Stimulated activated CD4-positive, alpha-beta T cell treated with anti-CD3 and anti-CD28 coated beads, Interleukin-12 subunit alpha, Interleukin-12 subunit beta, amount 100 ng/mL, for 24 hours (primary cell): ENCODE data around the gene ALOX15B.

Experiments used
- DNase-seq, 2 experiments: peaks; one replicate each; pipeline ENCODE4 v3.0.0-alpha.2; 2020; ENCODE audit warnings: low read depth in 2 of 2

ALOX15B gene

DNA sequence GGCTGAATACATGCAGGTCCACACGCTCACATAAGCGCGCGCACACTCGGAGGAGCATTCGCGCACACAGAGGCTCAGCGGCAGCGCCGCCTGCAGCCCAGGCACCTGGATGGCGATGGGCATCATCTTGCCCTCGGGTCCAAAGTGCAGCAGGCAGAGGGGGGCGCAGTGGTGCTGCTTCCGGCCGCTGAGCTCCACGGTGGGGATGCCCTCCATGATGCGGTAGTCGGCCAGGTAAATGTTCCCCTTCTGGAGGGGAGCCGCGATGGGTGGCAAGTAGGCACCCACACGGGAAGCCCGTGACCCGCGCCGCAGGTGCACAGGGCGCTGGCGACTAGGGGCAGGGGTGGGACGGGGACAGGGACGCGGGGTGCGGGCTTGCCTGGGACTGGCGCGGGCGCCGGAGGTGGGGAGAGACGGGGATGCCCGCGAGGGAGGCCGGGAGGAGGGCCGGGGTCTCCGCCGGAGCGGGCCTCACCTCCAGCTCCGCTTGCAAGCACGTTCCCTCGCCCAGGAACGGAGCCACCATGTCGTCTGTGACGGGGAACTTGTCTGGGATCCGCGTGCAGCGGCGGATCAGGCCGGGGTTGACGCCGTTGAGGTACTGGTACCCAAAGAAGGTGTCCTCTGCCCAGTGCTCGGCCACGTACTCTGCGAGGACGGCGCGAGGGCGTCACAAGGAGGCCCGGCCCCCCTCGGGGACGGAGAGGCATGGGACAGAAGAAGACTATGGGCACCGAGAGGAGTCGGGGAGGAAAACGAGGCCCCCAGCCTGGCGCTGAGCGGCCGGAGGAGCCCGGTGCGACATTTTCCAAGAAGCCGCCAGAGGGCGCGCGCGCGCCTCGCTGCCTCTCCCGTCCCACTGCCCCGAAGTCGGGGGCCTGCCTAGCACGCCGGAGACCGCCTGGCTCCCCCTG, 40.7 kb downstream of the ALOX15B start:
- peak; percentile 58 to 72 for DNase-seq

- no peak for DNase-seq
Measured at GRCh38 chr17:8080208-8080798, 41.4 kb downstream of the ALOX15B start.

- DNase-seq, result no peak
Measured at GRCh38 chr17:8080799-8081219, 42.0 kb downstream of the ALOX15B start.

DNA sequence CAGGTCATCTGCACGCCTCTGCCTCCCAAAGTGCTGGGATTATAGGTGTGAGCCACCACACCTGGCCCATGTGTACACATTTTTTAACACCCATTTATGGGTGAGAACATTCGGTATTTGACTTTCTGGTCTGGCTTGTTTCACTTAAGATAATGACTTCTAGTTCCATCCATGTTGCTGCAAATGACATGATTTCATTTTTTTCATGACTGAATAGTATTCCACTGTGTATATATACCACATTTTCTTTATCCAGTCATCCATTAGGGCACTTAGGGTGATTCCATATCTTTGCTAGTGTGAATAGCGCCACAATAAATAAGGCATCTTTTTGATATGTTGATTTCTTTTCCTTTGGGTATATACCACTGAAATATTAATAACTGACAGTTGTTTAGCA, 43.0 kb downstream of the ALOX15B start:
- no peak for DNase-seq

DNA sequence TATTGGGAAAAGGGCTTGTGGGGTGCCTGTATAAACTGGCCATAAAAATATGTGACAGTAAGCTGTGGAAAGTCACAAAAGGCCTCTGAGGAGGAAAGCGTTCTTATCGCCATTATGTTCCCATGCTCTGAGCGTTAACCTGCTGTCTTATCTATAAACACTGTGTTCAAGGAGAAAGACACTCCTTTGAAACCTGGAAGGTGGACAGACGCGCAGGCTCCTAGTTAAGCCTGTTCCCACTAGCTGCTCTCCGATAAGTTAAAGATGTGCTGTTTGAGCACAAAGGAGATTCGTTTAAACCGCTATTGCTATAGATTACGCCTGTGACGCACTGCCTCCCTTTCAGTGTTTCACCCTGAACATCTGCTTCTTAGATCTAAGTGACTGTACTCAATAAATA, 43.4 kb downstream of the ALOX15B start:
- DNase-seq, result no peak

- DNase-seq, result no peak
Measured at GRCh38 chr17:8084250-8084649, 45.4 kb downstream of the ALOX15B start.

DNA sequence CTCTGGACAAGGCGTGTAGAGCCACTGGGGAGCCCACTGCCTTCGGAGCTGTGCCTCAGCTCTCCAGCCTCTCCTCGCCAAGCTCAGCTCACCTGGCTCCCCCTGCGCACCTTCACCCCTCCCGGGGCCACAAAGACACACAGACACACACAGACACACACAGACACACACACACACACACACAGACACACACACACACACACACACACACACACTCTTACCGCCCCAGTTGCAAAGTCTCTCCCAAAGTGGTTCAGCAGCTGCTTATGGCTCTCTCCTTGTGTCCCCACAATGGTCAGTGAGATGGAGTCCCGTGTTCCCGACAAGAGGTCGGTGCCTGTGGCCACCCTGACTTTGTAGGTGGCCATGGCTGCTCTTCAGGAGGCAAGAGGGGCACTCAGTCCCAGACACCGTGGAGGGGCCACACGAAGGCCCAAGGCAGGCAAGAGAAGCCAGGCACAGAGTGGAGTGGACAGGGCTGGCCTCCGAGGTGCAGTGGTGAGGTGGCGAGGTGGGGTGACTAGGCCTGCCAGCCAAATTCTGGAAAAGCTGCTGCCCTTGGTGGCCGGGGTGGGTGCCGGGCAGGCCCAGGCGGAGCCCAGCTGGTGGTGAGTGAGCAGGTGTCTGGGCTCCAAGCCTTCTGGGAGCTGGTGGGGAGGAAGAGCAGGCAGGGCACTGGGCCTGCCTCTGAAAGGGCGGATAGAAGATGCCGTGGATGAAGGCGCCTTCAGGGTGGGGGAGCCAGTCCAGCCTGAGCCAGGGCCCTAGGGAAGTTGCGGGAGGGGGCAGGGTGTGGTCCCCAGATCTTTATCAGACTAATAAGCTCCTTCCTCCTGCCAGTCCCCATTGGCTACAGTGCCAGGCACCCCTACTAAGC, 48.5 kb downstream of the ALOX15B start, which contains the start of gene ALOX12B:
Gene ALOX12B (minus strand): TSS at position 642 of the 877 bp plus-strand sequence. CDS start 274 bp downstream, at position 368.
- DNase-seq, result no peak

GRCh38 chr17:8087952-8088230, 49.0 kb downstream of the ALOX15B start:
- no peak for DNase-seq

GRCh38 chr17:8089728-8090127, 50.9 kb downstream of the ALOX15B start:
- no peak for DNase-seq

- no peak for DNase-seq
Measured at GRCh38 chr17:8091033-8091687, 52.3 kb downstream of the ALOX15B start.

DNA sequence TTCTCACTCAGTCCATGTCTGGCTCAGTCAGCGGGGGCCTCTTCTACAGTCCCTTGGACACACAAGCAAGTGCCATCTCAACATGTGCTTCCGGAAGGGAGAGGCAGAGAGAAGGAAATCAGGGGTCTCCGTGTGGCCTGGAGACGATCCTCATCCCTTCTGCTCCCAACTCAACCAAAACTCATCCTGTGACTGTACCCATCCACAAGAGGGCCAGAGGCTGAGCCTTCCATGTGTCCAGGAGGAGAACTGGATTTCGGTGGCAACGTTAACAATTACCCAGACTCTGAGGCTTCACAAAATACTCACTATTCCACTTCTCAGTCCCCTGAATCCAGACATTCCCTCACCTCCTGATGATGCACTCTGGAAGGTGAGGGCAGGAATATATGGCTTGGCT, 56.5 kb downstream of the ALOX15B start:
- DNase-seq, result no peak

DNA sequence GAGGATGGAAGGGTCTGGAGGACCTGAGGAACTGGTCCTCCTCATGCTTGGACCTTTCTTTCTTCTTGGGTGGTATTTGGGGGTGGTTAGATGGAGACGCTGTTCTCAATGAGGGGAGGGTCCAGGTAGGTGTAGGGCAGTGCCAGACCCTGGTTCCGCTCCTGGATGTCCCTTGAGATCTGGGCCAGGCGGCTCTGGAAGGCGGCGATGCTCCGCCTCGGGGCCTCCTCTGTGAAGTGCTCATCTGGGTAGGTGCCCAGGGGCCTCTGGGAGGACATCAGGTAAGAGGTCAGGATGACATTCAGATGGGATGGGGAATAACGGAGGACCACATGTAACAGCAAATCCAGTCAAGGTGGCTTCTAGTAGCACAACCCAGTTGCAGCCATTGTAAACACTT, 57.7 kb downstream of the ALOX15B start:
- DNase-seq, result no peak
